ENCODE results near the gene LKAAEAR1. TPM values are rescaled to one million over a fixed set of nuclear protein-coding genes. Genes with fewer than 3 reads are reported as not detected.
A peak's percentile ranks its signal among the peaks of the same experiment; 100 is the strongest.

Gene LKAAEAR1
- total and polyA plus RNA-seq, 9 of the 15 experiments (the other 6 are each of a cell fraction or from before 2014, with no cell fraction given), result not detected

DNA sequence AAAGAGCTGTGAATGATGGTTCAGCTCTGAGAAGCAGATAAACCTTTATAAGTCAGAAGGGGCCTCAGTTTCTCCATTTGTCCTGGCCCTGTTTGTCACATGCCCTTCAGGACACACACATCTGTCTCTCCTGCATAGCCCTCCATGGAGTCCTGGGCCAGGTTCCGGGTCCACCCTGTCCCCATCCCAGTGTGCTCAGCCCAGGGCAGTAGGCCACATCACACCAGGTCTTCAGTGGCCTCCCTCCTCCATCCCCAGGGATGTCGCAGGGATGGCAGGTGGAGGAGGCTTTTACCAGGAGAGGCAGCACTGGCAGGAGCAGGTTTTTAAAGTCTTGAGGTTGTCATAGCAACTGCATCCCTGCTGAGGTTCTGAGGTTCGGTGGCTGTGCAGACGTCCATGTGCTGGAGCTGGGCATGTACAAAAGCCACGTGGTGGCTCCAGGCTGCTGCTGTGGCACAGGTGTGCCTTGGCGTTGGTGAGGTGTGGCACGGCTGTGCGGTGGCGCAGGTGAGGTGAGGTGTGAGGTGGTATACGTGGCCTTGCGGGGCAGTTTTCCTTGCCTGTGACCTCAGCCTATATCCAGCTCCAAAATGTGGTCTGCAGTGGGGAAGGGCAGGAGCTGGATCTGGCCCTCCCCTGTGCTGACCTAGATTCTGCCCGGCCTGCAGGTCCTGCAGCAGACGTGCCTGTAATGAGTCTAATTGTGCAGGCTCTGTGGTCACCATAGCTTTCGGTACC is 31.1 kb upstream of the LKAAEAR1 start:
- Histone ChIP-seq H3K36me3 (ENCODE audit: control insufficient read depth, insufficient read depth, low read length) (no peaks in the 10 kb centered on the region), H3K27me3 (ENCODE audit: control insufficient read depth in 2 of 2, insufficient read depth in 2 of 2, low read length in 2 of 2) (peaks cover 18 to 49% of the 10 kb centered on the region in 2 experiments; a peak in 4 of 5 replicates), H4K20me1 (replicated peaks; ENCODE audit: control insufficient read depth, insufficient read depth, low read length) (peaks cover 16% of the 10 kb centered on the region), H3K4me1 (replicated peaks in 1 of 2; ENCODE audit: control insufficient read depth in 2 of 2, insufficient read depth in 2 of 2, low read length in 2 of 2) (peaks cover 3 to 25% of the 10 kb centered on the region in 2 experiments; a peak in 2 of 5 replicates), H3K4me2 (ENCODE audit: insufficient read depth, low read length) (no peak overlapping the region), H2AFZ (ENCODE audit: low read depth, low read length) (no peak overlapping the region), H3K9me1 (ENCODE audit: control insufficient read depth, insufficient read depth, low read length) (no peaks in the 10 kb centered on the region), H3K9me3 (replicated peaks; ENCODE audit: control insufficient read depth, insufficient read depth, low read depth, low read length) (no peaks in the 10 kb centered on the region), H3K4me3 (no peak overlapping the region), H3K9ac (ENCODE audit: insufficient read depth in 1 of 2, low read depth in 2 of 2, low read length in 2 of 2) (no peak overlapping the region), H3K79me2 (ENCODE audit: control insufficient read depth, insufficient read depth, low read length) (no peaks in the 10 kb centered on the region), H3K27ac (ENCODE audit: extremely low read depth, low read depth, low read length) (no peak overlapping the region)
- in situ Hi-C loops (cut with MboI) (no loop called here), intact Hi-C loops (cut with micrococcal nuclease) (no loop called here)
- FAIRE-seq (no peak), DNase-seq (ENCODE audit: extremely low read depth in 1 of 4, low spot score in 3 of 4) (no peak), ATAC-seq (no peak)
- no TSS peak for BruUV-seq (replicated peaks)
- ChIA-PET POLR2A (interaction anchor here (0.7 to 1.4 kb wide), 2 partner anchors 15 to 905 kb away, joined by 4 to 5 read pairs; no protein-coding TSS in a partner anchor), CTCF (ENCODE audit: low intra/inter-chr PET ratio) (no interaction called here)
- WGBS (ENCODE audit: insufficient coverage, low coverage, missing lambda C conversion rate), result 2% methylated on average over 14 of the region's 14 CpGs
- no peak for TF ChIP-seq GTF3C2 (IDR thresholded peaks at IDR 0.05; ENCODE audit: borderline replicate concordance, extremely low read depth, insufficient read length)
- TF ChIP-seq CTBP1 (IDR thresholded peaks at IDR 0.05; ENCODE audit: borderline replicate concordance), result peak; percentile 51; the same call in 1 of the 2 replicates
- TF ChIP-seq ZNF764 (CRISPR knock-in tag; IDR thresholded peaks at IDR 0.05; ENCODE audit: low read depth), result no peak
- TF ChIP-seq KDM1A (IDR thresholded peaks at IDR 0.05), result 0 out of 4 replicates have a peak, but pooled peaks of 1 of the 2 experiments have one; percentile 6
- TF ChIP-seq, protein P1, sequence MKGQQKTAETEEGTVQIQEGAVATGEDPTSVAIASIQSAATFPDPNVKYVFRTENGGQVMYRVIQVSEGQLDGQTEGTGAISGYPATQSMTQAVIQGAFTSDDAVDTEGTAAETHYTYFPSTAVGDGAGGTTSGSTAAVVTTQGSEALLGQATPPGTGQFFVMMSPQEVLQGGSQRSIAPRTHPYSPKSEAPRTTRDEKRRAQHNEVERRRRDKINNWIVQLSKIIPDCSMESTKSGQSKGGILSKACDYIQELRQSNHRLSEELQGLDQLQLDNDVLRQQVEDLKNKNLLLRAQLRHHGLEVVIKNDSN (CRISPR knock-in tag; IDR thresholded peaks at IDR 0.05), result peak; percentile 15; the same call in 1 of the 2 replicates
- peak; percentile 87 for TF ChIP-seq RFX1 (IDR thresholded peaks at IDR 0.05)

All from K562 (cell line).